Neural crest cell (in vitro differentiated cells): ENCODE data around the gene BCKDHB. TPM values are rescaled to one million over a fixed set of nuclear protein-coding genes. Genes with fewer than 3 reads are reported as not detected.
"Not testable (repeated sequence)": the region's sequence is repeated elsewhere in the genome, so short reads cannot be mapped to it uniquely, and the experiment has no call there.

ENCODE experiments used
- DNase-seq: peaks from one replicate; pipeline ENCODE4 v3.0.0; 2021; ENCODE audit warnings: low read depth, mixed read lengths, low spot score
- H3K27ac Mint-ChIP-seq: one replicate; pipeline ENCODE4 v1.8.0; 2021; ENCODE audit warnings: mild to moderate bottlenecking, mixed read lengths; ENCODE audit not compliant: unreplicated experiment
- H3K27me3 Mint-ChIP-seq: 2 replicates; pipeline ENCODE4 v1.8.0; 2021; ENCODE audit warnings: low read depth, mild to moderate bottlenecking, mixed read lengths
- H3K36me3 Mint-ChIP-seq: 2 replicates; pipeline ENCODE4 v1.8.0; 2021; ENCODE audit warnings: low read depth, mild to moderate bottlenecking, mixed read lengths
- H3K4me1 Mint-ChIP-seq: 2 replicates; pipeline ENCODE4 v1.8.0; 2021; ENCODE audit warnings: mixed read lengths
- H3K4me3 Mint-ChIP-seq: one replicate; pipeline ENCODE4 v1.8.0; 2021; ENCODE audit warnings: mild to moderate bottlenecking, mixed read lengths
- H3K9me3 Mint-ChIP-seq: 2 replicates; pipeline ENCODE4 v1.8.0; 2021; ENCODE audit warnings: mixed read lengths
- CTCF ChIP-seq: fragments of 200-600 bp; sonication (generic); conservative IDR thresholded peaks from 2 replicates; pipeline ENCODE4 v1.5.0; 2021; ENCODE audit warnings: antibody characterized with exemption, mild to moderate bottlenecking
- total RNA-seq: library from RNA; stranded (reverse); gene quantifications from 2 replicates; pipeline ENCODE4 v1.2.1, GENCODE V29; 2021

BCKDHB gene
- total RNA-seq, 1 donor from 2014 or later = 27.0 TPM

DNA sequence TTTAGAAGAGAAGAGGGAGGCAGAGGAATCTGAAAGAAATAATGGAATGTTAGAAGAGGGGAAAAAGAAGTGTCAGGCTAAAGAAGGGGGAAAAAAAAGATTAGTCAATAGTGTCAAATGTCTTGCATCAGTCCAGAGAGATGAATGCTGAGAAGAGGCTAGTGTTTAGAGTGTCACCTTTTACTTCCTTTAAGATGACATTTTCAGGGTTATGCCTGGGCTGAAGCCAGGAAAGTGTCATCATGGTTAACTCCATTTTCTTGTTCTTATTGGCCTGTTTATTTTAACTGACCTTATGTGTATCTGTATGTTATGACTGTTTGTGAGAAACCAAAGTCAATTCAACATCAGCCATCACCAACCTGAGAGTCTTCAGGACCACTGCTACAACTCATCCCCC is 15.0 kb upstream of the BCKDHB start:
- no peak for TF ChIP-seq CTCF
- H3K27me3 Mint-ChIP-seq = no peaks in the 10 kb centered on the region
- H3K36me3 Mint-ChIP-seq = no peaks in the 10 kb centered on the region
- no peaks in the 10 kb centered on the region for H3K4me1 Mint-ChIP-seq
- no peaks in the 10 kb centered on the region for H3K9me3 Mint-ChIP-seq
- DNase-seq = no peak
- H3K4me3 Mint-ChIP-seq = no peak overlapping the region
- no peak overlapping the region for H3K27ac Mint-ChIP-seq

DNA sequence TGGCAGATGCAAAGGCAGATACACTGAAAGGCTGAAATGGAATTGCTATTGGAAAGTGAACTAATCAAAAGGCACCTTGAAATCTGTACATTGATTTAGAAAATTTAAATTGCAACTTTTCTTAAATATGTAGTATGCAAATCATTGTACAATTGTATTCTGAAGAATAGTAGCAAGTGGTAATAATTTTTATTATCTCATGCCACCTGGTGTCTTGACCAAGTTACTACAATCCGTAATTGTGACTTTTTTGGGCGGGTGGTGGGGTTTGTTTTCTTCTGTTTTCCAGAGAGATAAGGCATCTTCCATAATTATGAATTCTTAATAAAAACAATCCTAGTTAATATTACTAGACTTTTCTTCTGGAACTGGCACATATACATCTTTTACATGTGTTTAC is 12.5 kb upstream of the BCKDHB start:
- TF ChIP-seq CTCF = peak; percentile 76
- Mint-ChIP-seq H3K9me3 (no peaks in the 10 kb centered on the region), H3K4me1 (no peaks in the 10 kb centered on the region), H3K36me3 (no peaks in the 10 kb centered on the region), H3K27me3 (no peaks in the 10 kb centered on the region), H3K4me3 (no peak overlapping the region), H3K27ac (no peak overlapping the region)
- no peak for DNase-seq

DNA sequence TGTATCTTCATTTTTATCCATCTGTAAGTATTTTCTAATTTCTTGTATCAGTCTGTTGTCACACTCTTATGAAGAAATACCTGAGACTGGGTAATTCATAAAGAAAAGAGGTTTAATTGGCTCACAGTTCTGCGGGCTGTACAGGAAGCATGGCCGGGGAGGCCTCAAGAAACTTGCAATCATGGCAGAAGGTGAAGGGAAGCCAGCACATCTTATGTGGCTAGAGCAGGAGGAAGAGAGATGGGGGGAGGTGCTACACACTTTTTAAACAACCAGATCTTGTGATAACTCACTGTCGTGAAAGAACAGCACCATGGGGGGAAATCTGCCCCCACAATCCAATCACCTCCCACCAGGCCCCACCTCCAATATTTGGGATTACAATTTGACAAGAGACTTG is 10.9 kb upstream of the BCKDHB start:
- Mint-ChIP-seq H3K4me1 (no peaks in the 10 kb centered on the region), H3K9me3 (no peaks in the 10 kb centered on the region), H3K27ac (no peak overlapping the region), H3K4me3 (no peak overlapping the region), H3K27me3 (peaks cover 2% of the 10 kb centered on the region), H3K36me3 (no peaks in the 10 kb centered on the region)
- no peak for TF ChIP-seq CTCF
- DNase-seq = no peak

DNA sequence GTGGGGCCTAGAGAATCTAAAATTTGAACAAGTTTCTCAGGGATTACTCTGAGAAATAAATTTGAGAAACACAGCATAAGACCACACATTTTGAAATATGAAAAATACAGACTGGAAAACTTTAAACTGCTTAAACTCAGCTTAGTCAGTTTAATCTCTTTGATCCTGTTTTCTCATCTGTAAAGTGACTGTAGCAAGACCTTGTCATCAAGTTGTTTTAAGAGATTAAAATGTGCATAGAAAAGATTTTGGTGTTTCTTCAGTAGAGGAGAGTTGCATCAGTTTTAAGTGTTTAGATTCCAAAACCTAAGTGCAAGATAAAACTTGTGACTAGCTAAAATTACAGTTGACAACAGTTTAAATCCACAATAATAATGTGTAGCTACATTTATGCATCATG is 8.1 kb upstream of the BCKDHB start:
- no peak overlapping the region for H3K27ac Mint-ChIP-seq
- no peaks in the 10 kb centered on the region for H3K9me3 Mint-ChIP-seq
- no peak for TF ChIP-seq CTCF
- no peaks in the 10 kb centered on the region for H3K36me3 Mint-ChIP-seq
- DNase-seq = no peak
- no peaks in the 10 kb centered on the region for H3K4me1 Mint-ChIP-seq
- H3K4me3 Mint-ChIP-seq = no peak overlapping the region
- H3K27me3 Mint-ChIP-seq = peaks cover 2% of the 10 kb centered on the region

DNA sequence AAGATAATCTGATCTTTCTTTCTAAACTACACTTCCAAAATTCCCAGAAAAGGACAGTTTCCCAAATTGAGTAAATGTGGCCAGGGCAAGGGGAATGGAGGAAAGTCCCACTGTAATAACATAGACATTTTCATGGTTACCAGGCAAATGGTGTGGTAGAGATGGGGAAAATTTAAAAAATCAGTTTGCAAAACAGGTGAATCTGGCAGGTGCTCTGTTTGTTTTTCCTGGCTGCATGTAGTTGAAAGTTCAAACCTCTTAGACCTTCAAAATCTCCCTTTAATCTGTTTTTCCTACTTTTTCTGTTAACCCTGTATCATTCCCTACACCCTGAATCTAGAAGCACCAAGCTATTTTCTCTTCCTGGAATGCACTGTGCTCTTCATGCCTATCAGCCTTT is 2.0 kb upstream of the BCKDHB start:
- Mint-ChIP-seq H3K36me3 (no peaks in the 10 kb centered on the region), H3K4me3 (no peak overlapping the region), H3K27ac (no peak overlapping the region), H3K27me3 (peaks cover 2% of the 10 kb centered on the region), H3K4me1 (peaks cover 19% of the 10 kb centered on the region), H3K9me3 (no peaks in the 10 kb centered on the region)
- no peak for TF ChIP-seq CTCF
- no peak for DNase-seq

GRCh38 chr6:80105972-80106417 is 476 bp upstream of the BCKDHB start:
- no peak for DNase-seq
- H3K9me3 Mint-ChIP-seq = no peaks in the 10 kb centered on the region
- peak overlapping the region; percentile 85 for H3K27ac Mint-ChIP-seq
- H3K27me3 Mint-ChIP-seq = no peaks in the 10 kb centered on the region
- peak overlapping the region; percentile 98 for H3K4me3 Mint-ChIP-seq
- no peaks in the 10 kb centered on the region for H3K36me3 Mint-ChIP-seq
- TF ChIP-seq CTCF = no peak
- H3K4me1 Mint-ChIP-seq = peaks cover 19% of the 10 kb centered on the region

DNA sequence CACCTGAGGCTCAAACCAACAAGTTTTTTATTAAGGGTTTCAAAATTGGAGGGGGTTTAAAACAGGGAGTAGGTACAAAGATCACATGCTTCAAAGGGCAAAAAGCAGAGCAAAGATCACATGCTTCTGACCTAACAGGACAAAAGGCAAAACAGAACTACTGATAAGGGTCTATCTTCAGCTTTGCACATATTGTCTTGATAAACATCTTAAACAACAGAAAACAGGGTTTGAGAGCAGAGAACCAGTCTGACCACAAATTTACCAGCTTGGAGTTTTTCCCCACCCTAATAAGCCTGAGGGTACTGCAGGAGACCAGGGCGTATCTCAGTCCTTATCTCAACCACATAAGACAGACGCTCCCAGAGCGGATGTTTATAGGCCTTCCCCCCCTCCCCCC is 16.1 kb downstream of the BCKDHB start:
- not testable (repeated sequence) for H3K4me1 Mint-ChIP-seq, H3K4me3 Mint-ChIP-seq, H3K27ac Mint-ChIP-seq, DNase-seq, H3K27me3 Mint-ChIP-seq
- Mint-ChIP-seq H3K36me3 (peaks cover 64% of the 10 kb centered on the region), H3K9me3 (peaks cover 31% of the 10 kb centered on the region)
